Caco-2 (cell line): ENCODE results near the gene CCDC158. TPM values are rescaled to one million over a fixed set of nuclear protein-coding genes. Genes with fewer than 3 reads are reported as not detected.

Experiments used
- BruUV-seq: library from RNA; stranded (reverse); fragments of 400-500 nt; replicated peaks from 2 replicates; lab custom pipeline; 2021; lab: Mats Ljungman, UMichigan
- CTCF ChIA-PET: fragments of 300-600 bp; sonication (Branson Sonifier 250); formaldehyde crosslinking; loops from one replicate; lab custom pipeline; 2022; ENCODE audit warnings: antibody characterized with exemption; lab: Charles Lee
- POLR2A ChIA-PET: fragments of 300-600 bp; sonication (Branson Sonifier 250); formaldehyde crosslinking; loops from one replicate; lab custom pipeline; 2022; ENCODE audit warnings: antibody characterized with exemption; lab: Charles Lee
- DNase-seq, 2 experiments: peaks; one replicate each; pipeline versions ENCODE4 v3.0.0 to v3.0.0-alpha.2; 2020 to 2022
- H3K27me3 ChIP-seq: replicated peaks from 2 replicates; pipeline ENCODE4 v1.6.0; 2011; ENCODE audit warnings: low read length; ENCODE audit not compliant: control insufficient read depth, insufficient read depth
- H3K36me3 ChIP-seq: 2 replicates; pipeline ENCODE4 v1.5.1; 2011; ENCODE audit warnings: low read length; ENCODE audit not compliant: control insufficient read depth, insufficient read depth
- H3K4me1 ChIP-seq: fragments of 250-450 bp; sonication (Bioruptor Pico); 2 replicates; pipeline ENCODE4 v1.5.1; 2020; ENCODE audit warnings: mild to moderate bottlenecking
- H3K4me3 ChIP-seq: 2 replicates; pipeline ENCODE4 v1.5.1; 2011; ENCODE audit warnings: low read depth, mild to moderate bottlenecking, control low read depth, low read length
- H3K9me3 ChIP-seq: fragments of 250-450 bp; sonication (Bioruptor Pico); 2 replicates; pipeline ENCODE4 v1.5.1; 2020; ENCODE audit warnings: mild to moderate bottlenecking, moderate library complexity
- H3K27ac Mint-ChIP-seq: one replicate; pipeline ENCODE4 v1.8.0; 2022; ENCODE audit warnings: mixed read lengths; ENCODE audit not compliant: unreplicated experiment
- H3K27me3 Mint-ChIP-seq: one replicate; pipeline ENCODE4 v1.8.0; 2022; ENCODE audit warnings: mixed read lengths; ENCODE audit not compliant: insufficient read depth, unreplicated experiment
- H3K36me3 Mint-ChIP-seq: one replicate; pipeline ENCODE4 v1.8.0; 2022; ENCODE audit warnings: mild to moderate bottlenecking, mixed read lengths; ENCODE audit not compliant: insufficient read depth, unreplicated experiment
- H3K4me1 Mint-ChIP-seq: one replicate; pipeline ENCODE4 v1.8.0; 2022; ENCODE audit warnings: low read depth, mixed read lengths; ENCODE audit not compliant: unreplicated experiment
- H3K4me3 Mint-ChIP-seq: one replicate; pipeline ENCODE4 v1.8.0; 2022; ENCODE audit warnings: mild to moderate bottlenecking, moderate library complexity, mixed read lengths; ENCODE audit not compliant: unreplicated experiment
- H3K9me3 Mint-ChIP-seq: one replicate; pipeline ENCODE4 v1.8.0; 2022; ENCODE audit warnings: mixed read lengths; ENCODE audit not compliant: unreplicated experiment
- intact Hi-C: fragments of 100-400 bp; cut with micrococcal nuclease; formaldehyde crosslinking; loops from one replicate; pipeline ENCODE4 v1.10.0; 2022; ENCODE audit not compliant: unreplicated experiment
- total RNA-seq: library from RNA; stranded (reverse); gene quantifications from 2 replicates; pipeline ENCODE4 v1.2.3, GENCODE V29; 2022
- TF ChIP-seq, protein P1 (sequence below), 2 experiments: fragments of 200-600 bp in 1 of 2; IDR thresholded peaks; 1 replicate in 1 of 2; 2 replicates in 1 of 2; pipeline versions ENCODE4 v1.5.1 to v1.8.0; 2011 to 2022; ENCODE audit warnings: antibody characterized with exemption in 1 of 2, control low read depth in 1 of 2, inconsistent platforms in 1 of 2, low read depth in 1 of 2, low read length in 1 of 2, mild to moderate bottlenecking in 1 of 2, moderate library complexity in 1 of 2; ENCODE audit not compliant: insufficient read depth in 1 of 2, severe bottlenecking in 1 of 2, unreplicated experiment in 1 of 2

CCDC158 gene
- total RNA-seq, 1 experiment from 2014 or later = 0.39 TPM

DNA sequence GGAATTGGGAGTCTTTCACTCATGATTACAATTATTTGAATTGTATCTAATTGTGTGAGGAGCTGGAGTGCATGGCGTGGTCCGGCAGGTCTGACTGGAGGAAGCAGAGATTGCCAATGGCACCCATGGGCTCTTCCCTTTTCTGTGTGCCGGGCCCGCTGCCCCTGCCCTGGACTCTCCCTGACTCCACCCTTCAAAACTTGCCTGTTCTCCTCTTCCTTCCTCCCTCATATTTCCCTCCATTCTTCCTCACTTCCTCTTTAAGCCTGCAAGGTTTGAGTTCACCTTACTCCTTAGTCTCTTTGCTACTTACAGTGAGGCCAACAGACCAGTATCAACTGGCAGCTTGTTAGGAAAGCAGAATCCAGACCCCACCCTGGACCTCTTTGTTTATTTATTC lies 120.9 kb downstream of the CCDC158 start:
- H3K27ac Mint-ChIP-seq = no peak overlapping the region
- no peaks in the 10 kb centered on the region for H3K27me3 ChIP-seq
- no peak overlapping the region for H3K4me3 ChIP-seq
- peaks cover 15% of the 10 kb centered on the region for H3K4me1 ChIP-seq
- H3K4me3 Mint-ChIP-seq = no peak overlapping the region
- no peaks in the 10 kb centered on the region for H3K36me3 ChIP-seq
- BruUV-seq = no TSS peak
- intact Hi-C loops = loop anchor here (10.0 kb wide), 1 partner anchor 85 kb away; the partner anchor contains the start of gene SCARB2
- DNase-seq = no peak
- H3K9me3 ChIP-seq = peaks cover 10% of the 10 kb centered on the region
- H3K4me1 Mint-ChIP-seq = peaks cover 24% of the 10 kb centered on the region
- POLR2A ChIA-PET = no interaction called here
- CTCF ChIA-PET = no interaction called here
- no peaks in the 10 kb centered on the region for H3K36me3 Mint-ChIP-seq
- H3K27me3 Mint-ChIP-seq = no peaks in the 10 kb centered on the region
- H3K9me3 Mint-ChIP-seq = no peaks in the 10 kb centered on the region
- TF ChIP-seq, protein P1, sequence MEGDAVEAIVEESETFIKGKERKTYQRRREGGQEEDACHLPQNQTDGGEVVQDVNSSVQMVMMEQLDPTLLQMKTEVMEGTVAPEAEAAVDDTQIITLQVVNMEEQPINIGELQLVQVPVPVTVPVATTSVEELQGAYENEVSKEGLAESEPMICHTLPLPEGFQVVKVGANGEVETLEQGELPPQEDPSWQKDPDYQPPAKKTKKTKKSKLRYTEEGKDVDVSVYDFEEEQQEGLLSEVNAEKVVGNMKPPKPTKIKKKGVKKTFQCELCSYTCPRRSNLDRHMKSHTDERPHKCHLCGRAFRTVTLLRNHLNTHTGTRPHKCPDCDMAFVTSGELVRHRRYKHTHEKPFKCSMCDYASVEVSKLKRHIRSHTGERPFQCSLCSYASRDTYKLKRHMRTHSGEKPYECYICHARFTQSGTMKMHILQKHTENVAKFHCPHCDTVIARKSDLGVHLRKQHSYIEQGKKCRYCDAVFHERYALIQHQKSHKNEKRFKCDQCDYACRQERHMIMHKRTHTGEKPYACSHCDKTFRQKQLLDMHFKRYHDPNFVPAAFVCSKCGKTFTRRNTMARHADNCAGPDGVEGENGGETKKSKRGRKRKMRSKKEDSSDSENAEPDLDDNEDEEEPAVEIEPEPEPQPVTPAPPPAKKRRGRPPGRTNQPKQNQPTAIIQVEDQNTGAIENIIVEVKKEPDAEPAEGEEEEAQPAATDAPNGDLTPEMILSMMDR (IDR thresholded peaks at IDR 0.05; ENCODE audit: insufficient read depth in 1 of 2, low read depth in 1 of 2, low read length in 1 of 2, severe bottlenecking in 1 of 2, unreplicated experiment in 1 of 2) = no peak

DNA sequence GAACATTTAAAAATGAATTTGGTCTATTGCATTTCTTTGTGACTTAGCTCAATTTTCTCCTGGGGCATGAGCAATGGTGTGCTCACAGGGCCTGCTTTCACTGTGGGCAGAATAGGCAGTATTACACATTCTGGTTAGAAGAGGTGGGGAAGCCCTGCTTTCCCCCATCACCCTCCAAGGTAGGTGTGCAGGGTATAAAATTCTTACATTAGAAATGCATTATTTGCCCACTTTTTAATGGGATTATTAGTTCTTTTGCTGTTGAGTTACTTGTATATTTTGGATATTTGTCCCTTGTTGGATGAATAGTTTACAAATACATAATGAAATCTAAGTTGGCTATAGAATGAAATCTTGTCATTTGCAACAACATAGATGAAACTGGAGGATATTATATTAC lies 122.7 kb downstream of the CCDC158 start:
- DNase-seq = no peak
- Mint-ChIP-seq H3K4me3 (no peak overlapping the region), H3K9me3 (no peaks in the 10 kb centered on the region), H3K27ac (no peak overlapping the region), H3K4me1 (peaks cover 19% of the 10 kb centered on the region), H3K27me3 (no peaks in the 10 kb centered on the region), H3K36me3 (no peaks in the 10 kb centered on the region)
- H3K4me3 ChIP-seq = no peak overlapping the region
- H3K4me1 ChIP-seq = peaks cover 15% of the 10 kb centered on the region
- ChIA-PET CTCF (no interaction called here), POLR2A (no interaction called here)
- no TSS peak for BruUV-seq
- H3K36me3 ChIP-seq = no peaks in the 10 kb centered on the region
- intact Hi-C loops = no loop called here
- TF ChIP-seq, protein P1 (IDR thresholded peaks at IDR 0.05; ENCODE audit: insufficient read depth in 1 of 2, low read depth in 1 of 2, low read length in 1 of 2, severe bottlenecking in 1 of 2, unreplicated experiment in 1 of 2) = no peak
- H3K9me3 ChIP-seq = peaks cover 10% of the 10 kb centered on the region
- no peaks in the 10 kb centered on the region for H3K27me3 ChIP-seq

GRCh38 chr4:76296286-76296820 lies 124.6 kb downstream of the CCDC158 start:
- TF ChIP-seq, protein P1 (IDR thresholded peaks at IDR 0.05; ENCODE audit: insufficient read depth in 1 of 2, low read depth in 1 of 2, low read length in 1 of 2, severe bottlenecking in 1 of 2, unreplicated experiment in 1 of 2) = no peak
- no TSS peak for BruUV-seq
- Mint-ChIP-seq H3K4me1 (peaks cover 6% of the 10 kb centered on the region), H3K27ac (no peak overlapping the region), H3K4me3 (no peak overlapping the region), H3K36me3 (no peaks in the 10 kb centered on the region), H3K9me3 (no peaks in the 10 kb centered on the region), H3K27me3 (no peaks in the 10 kb centered on the region)
- no peaks in the 10 kb centered on the region for H3K27me3 ChIP-seq
- H3K9me3 ChIP-seq = peaks cover 10% of the 10 kb centered on the region
- H3K4me3 ChIP-seq = no peak overlapping the region
- H3K36me3 ChIP-seq = no peaks in the 10 kb centered on the region
- DNase-seq = no peak
- POLR2A ChIA-PET = interaction anchor here (0.6 kb wide), 1 partner anchor 11 kb away, joined by 3 read pairs; no protein-coding TSS in a partner anchor
- H3K4me1 ChIP-seq = peaks cover 4% of the 10 kb centered on the region
- intact Hi-C loops = no loop called here
- CTCF ChIA-PET = no interaction called here
